ENCODE measurements around the gene TFF2.

TFF2 gene

DNA sequence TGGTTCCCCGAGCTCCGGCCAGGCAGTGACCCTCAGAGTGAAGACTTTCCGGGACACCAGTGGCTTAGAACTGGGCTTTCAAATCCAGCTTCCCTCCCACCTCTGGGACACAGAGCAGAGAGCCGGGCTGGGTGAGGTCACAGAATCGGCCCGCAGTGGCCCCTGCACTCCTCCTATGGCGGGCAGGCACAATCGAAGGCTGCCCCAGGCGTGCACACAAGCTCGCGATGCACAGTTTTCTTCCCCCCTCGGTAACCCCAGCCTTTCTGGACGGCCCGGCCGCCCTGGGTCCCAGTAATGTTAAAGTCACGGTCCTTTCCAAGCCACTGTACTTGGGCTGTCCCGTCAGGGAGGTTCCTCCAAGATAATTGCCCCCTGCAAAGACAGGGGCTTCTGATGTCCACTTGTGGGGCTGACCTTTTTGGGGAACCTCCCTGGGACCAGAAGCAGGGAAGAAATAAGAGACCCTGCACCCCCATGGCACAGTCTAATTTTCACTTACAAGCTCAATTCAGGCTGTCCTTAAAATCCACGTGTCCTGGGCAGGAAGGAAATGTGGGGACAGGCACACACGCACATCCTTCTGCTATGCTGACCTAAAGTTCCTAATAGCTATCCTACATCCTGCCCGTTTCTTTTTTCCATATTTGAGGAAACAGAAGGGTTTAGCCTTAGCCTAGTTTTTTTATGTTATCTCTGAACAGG, 49.3 kb downstream of the TFF2 start:
- no peaks in the 10 kb centered on the region for H3K36me3 ChIP-seq (ENCODE audit: control insufficient read depth, insufficient read depth, low read length)
- no peak overlapping the region for H3K9ac ChIP-seq (ENCODE audit: low read length)
- H3K9me3 ChIP-seq (ENCODE audit: control insufficient read depth, insufficient read depth, low read depth, low read length), result no peaks in the 10 kb centered on the region
- H3K27me3 ChIP-seq (ENCODE audit: control insufficient read depth, insufficient read depth, low read length), result peaks cover 3% of the 10 kb centered on the region; the same call in 1 of the 2 replicates
- H3K4me1 ChIP-seq (ENCODE audit: control insufficient read depth, insufficient read depth, low read length), result peaks cover 18% of the 10 kb centered on the region
- H3K4me3 ChIP-seq (ENCODE audit: low read depth, low read length), result no peak overlapping the region
- H3K27ac ChIP-seq (ENCODE audit: low read depth, low read length), result no peak overlapping the region

DNA sequence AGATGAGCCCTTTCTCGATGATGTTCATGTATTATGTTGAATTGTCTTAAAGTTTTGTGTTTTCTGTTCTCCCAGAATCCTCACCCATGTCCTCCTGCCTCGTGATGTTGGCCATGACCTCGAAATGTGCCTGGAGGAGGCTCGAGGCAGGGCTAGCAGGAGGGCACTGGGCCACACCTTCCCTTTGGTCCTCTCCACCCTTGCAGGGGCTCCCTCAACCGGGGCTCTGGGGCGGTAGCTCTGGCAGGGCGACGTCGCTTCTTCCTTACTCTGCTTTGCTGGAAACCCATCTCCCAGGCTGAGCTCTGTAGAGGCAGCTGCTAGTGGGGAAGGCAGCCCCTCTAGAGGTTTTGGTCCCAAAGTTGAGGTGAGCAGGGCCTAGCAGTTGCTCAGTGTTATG, 49.8 kb downstream of the TFF2 start:
- Histone ChIP-seq H3K4me1 (ENCODE audit: control insufficient read depth, insufficient read depth, low read length) (peaks cover 18% of the 10 kb centered on the region), H3K4me3 (ENCODE audit: low read depth, low read length) (no peak overlapping the region), H3K9me3 (ENCODE audit: control insufficient read depth, insufficient read depth, low read depth, low read length) (no peaks in the 10 kb centered on the region), H3K36me3 (ENCODE audit: control insufficient read depth, insufficient read depth, low read length) (no peaks in the 10 kb centered on the region), H3K9ac (ENCODE audit: low read length) (no peak overlapping the region), H3K27ac (ENCODE audit: low read depth, low read length) (no peak overlapping the region), H3K27me3 (ENCODE audit: control insufficient read depth, insufficient read depth, low read length) (peaks cover 3% of the 10 kb centered on the region; the same call in 1 of the 2 replicates)

DNA sequence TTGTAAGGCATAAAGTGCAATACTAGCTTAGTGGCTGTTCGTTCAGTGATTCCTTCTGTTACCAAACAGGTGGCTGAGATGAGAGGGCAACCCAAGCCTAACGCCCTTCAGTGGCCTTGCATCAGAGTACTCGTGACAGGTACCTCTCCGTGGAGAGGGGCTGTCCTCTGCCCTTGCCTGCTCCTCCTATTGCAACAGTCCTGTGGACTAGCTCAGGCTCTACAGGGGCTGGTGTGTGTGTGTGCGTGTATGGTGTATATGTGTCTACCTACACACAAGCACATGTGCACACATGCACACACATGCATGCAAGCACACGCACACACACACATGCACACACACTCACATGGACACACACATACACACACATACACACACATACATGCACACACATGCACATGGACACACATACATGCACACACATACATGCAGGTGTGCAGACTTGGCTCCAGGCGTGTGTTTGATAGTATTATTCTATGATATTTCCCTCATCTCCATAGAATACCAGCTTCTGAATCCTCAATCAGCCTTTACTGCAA, 50.7 kb downstream of the TFF2 start:
- H3K36me3 ChIP-seq (ENCODE audit: control insufficient read depth, insufficient read depth, low read length), result no peaks in the 10 kb centered on the region
- peaks cover 3% of the 10 kb centered on the region; the same call in 1 of the 2 replicates for H3K27me3 ChIP-seq (ENCODE audit: control insufficient read depth, insufficient read depth, low read length)
- H3K9ac ChIP-seq (ENCODE audit: low read length), result no peak overlapping the region
- H3K4me1 ChIP-seq (ENCODE audit: control insufficient read depth, insufficient read depth, low read length), result peaks cover 18% of the 10 kb centered on the region
- no peak overlapping the region for H3K4me3 ChIP-seq (ENCODE audit: low read depth, low read length)
- H3K27ac ChIP-seq (ENCODE audit: low read depth, low read length), result no peak overlapping the region
- no peaks in the 10 kb centered on the region for H3K9me3 ChIP-seq (ENCODE audit: control insufficient read depth, insufficient read depth, low read depth, low read length)

DNA sequence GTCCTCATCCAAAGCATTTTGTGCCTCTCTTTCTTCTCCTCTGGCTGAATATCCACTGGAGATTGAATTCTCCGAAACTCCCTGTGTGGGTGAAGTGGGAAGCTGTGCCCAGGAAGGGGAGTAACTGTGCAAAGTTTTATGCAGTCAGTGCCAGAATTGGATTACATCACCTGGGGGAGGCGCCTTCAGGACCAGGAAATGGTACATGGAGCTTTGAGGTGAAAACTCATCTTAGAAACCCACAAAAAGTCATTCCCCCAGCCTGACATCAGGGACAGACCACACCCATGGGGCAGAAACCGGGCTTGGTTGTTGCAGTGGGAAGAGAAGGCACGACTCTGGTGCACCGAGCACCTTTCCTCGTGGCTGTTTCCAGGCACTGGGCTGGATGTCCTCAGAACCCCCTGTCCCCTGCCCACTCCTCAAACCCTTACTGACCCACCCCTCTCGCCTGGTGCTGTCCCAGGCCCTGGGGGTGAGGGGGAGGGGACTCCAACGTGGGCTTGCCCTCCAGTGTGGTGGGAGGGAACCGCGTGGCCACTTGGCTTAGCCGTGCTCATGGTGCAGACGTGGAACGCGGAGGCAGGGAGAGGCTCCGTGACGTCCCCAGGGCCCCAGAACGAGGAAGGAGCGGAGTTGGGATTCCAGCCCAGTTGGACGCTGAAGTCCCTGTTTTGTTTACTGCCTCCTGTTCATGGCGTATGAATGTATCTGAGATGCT, 51.3 kb downstream of the TFF2 start:
- H3K9ac ChIP-seq (ENCODE audit: low read length), result no peak overlapping the region
- peaks cover under 1% of the 10 kb centered on the region; the same call in 1 of the 2 replicates for H3K27me3 ChIP-seq (ENCODE audit: control insufficient read depth, insufficient read depth, low read length)
- peaks cover 18% of the 10 kb centered on the region for H3K4me1 ChIP-seq (ENCODE audit: control insufficient read depth, insufficient read depth, low read length)
- no peaks in the 10 kb centered on the region for H3K36me3 ChIP-seq (ENCODE audit: control insufficient read depth, insufficient read depth, low read length)
- no peak overlapping the region for H3K27ac ChIP-seq (ENCODE audit: low read depth, low read length)
- no peaks in the 10 kb centered on the region for H3K9me3 ChIP-seq (ENCODE audit: control insufficient read depth, insufficient read depth, low read depth, low read length)
- no peak overlapping the region for H3K4me3 ChIP-seq (ENCODE audit: low read depth, low read length)

DNA sequence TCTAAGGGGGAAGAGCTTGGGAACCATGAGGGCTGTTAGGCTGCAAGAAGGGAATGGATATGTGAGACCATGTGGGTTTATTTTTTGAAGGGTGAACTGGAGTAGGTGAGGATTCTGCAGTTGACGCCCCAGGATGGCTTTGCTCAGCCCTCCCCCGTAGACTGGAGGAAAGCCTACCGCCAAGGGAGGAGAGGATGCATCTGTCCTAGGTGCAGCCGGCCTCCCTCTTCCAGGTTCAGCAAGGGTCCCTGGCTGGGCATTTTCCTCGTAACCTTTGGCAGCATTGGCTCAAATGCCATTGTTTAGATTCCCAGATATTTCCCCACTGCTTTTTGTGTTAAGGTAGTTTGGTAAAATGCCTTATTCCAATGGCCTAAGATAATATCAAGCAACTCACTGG, 52.1 kb downstream of the TFF2 start:
- Histone ChIP-seq H3K27ac (ENCODE audit: low read depth, low read length) (no peak overlapping the region), H3K36me3 (ENCODE audit: control insufficient read depth, insufficient read depth, low read length) (no peaks in the 10 kb centered on the region), H3K9ac (ENCODE audit: low read length) (no peak overlapping the region), H3K27me3 (ENCODE audit: control insufficient read depth, insufficient read depth, low read length) (no peaks in the 10 kb centered on the region; the same call in 1 of the 2 replicates), H3K9me3 (ENCODE audit: control insufficient read depth, insufficient read depth, low read depth, low read length) (no peaks in the 10 kb centered on the region), H3K4me1 (ENCODE audit: control insufficient read depth, insufficient read depth, low read length) (peaks cover 18% of the 10 kb centered on the region), H3K4me3 (ENCODE audit: low read depth, low read length) (no peak overlapping the region)

DNA sequence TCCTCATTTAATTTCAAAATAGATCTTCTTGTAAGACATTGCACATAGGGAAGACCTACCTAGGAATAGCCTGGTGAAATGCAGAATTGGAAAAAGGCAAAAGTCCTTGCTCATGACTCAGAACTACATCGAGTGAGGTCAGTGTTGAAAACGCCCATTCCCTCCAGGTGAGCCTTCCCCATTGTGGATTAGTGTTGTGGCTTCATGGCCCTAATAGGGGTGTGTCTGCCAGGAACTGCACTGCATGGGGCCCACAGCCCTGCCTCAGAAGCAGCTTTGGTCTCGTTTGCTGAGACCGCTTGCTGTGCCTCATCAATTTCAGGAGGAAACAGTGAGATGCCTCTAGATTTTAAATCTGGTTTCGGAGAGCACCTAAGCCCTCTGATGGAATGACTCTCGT, 52.6 kb downstream of the TFF2 start:
- no peak overlapping the region for H3K27ac ChIP-seq (ENCODE audit: low read depth, low read length)
- H3K27me3 ChIP-seq (ENCODE audit: control insufficient read depth, insufficient read depth, low read length), result no peaks in the 10 kb centered on the region; the same call in 1 of the 2 replicates
- no peak overlapping the region for H3K4me3 ChIP-seq (ENCODE audit: low read depth, low read length)
- no peak overlapping the region for H3K9ac ChIP-seq (ENCODE audit: low read length)
- peaks cover 18% of the 10 kb centered on the region for H3K4me1 ChIP-seq (ENCODE audit: control insufficient read depth, insufficient read depth, low read length)
- H3K9me3 ChIP-seq (ENCODE audit: control insufficient read depth, insufficient read depth, low read depth, low read length), result no peaks in the 10 kb centered on the region
- H3K36me3 ChIP-seq (ENCODE audit: control insufficient read depth, insufficient read depth, low read length), result no peaks in the 10 kb centered on the region

DNA sequence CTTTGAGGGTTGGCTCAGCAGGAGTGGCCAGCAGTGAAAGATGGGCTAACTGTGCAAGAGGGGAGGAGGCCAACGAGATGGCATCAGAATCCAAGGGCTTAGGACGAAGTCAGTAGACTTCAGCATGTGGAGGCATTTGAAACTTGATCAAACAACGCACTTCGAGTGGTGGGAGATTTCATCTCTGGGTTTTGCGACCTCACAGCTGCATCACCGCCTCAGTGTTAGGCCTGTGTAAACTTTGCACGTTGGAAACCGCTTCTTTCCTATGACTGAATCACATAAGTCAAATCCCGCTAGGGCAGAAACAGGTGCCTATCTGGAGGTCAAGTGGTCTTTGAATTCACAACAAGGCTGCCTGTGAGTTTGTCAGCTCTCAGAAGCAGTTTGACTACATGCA, 53.4 kb downstream of the TFF2 start:
- Histone ChIP-seq H3K27ac (ENCODE audit: low read depth, low read length) (no peak overlapping the region), H3K4me3 (ENCODE audit: low read depth, low read length) (no peak overlapping the region), H3K27me3 (ENCODE audit: control insufficient read depth, insufficient read depth, low read length) (no peaks in the 10 kb centered on the region; the same call in 1 of the 2 replicates), H3K9me3 (ENCODE audit: control insufficient read depth, insufficient read depth, low read depth, low read length) (no peaks in the 10 kb centered on the region; the same call in 1 of the 2 replicates), H3K9ac (ENCODE audit: low read length) (no peak overlapping the region), H3K36me3 (ENCODE audit: control insufficient read depth, insufficient read depth, low read length) (no peaks in the 10 kb centered on the region), H3K4me1 (ENCODE audit: control insufficient read depth, insufficient read depth, low read length) (peaks cover 18% of the 10 kb centered on the region)

DNA sequence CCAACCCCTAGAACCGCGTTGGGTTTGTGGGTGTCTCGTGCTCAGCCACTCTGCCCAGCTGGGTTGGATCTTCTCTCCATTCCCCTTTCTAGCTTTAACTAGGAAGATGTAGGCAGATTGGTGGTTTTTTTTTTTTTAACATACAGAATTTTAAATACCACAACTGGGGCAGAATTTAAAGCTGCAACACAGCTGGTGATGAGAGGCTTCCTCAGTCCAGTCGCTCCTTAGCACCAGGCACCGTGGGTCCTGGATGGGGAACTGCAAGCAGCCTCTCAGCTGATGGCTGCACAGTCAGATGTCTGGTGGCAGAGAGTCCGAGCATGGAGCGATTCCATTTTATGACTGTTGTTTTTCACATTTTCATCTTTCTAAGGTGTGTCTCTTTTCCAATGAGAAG, 54.3 kb downstream of the TFF2 start:
- peaks cover 18% of the 10 kb centered on the region for H3K4me1 ChIP-seq (ENCODE audit: control insufficient read depth, insufficient read depth, low read length)
- H3K4me3 ChIP-seq (ENCODE audit: low read depth, low read length), result no peak overlapping the region
- no peaks in the 10 kb centered on the region for H3K36me3 ChIP-seq (ENCODE audit: control insufficient read depth, insufficient read depth, low read length)
- no peak overlapping the region for H3K27ac ChIP-seq (ENCODE audit: low read depth, low read length)
- no peaks in the 10 kb centered on the region; the same call in 1 of the 2 replicates for H3K27me3 ChIP-seq (ENCODE audit: control insufficient read depth, insufficient read depth, low read length)
- H3K9ac ChIP-seq (ENCODE audit: low read length), result no peak overlapping the region
- H3K9me3 ChIP-seq (ENCODE audit: control insufficient read depth, insufficient read depth, low read depth, low read length), result no peaks in the 10 kb centered on the region; the same call in 1 of the 2 replicates

All from HUES6 (cell line).